Mesendoderm (in vitro differentiated cells): ENCODE results near the gene HTR6.

ENCODE experiments used
- DNase-seq: peaks from one replicate; pipeline ENCODE4 v3.0.0; 2013
- H2AK5ac ChIP-seq: 2 replicates; pipeline ENCODE4 v1.6.1; 2013; ENCODE audit warnings: low read length, inconsistent platforms
- H2BK120ac ChIP-seq: 2 replicates; pipeline ENCODE4 v1.6.1; 2013; ENCODE audit warnings: low read depth, mild to moderate bottlenecking, low read length, moderate library complexity, mixed read lengths
- H2BK15ac ChIP-seq: replicated peaks from 2 replicates; pipeline ENCODE4 v1.6.1; 2013; ENCODE audit warnings: low read depth, mild to moderate bottlenecking, moderate library complexity
- H2BK5ac ChIP-seq: 2 replicates; pipeline ENCODE4 v1.6.1; 2013; ENCODE audit warnings: low read length, inconsistent platforms
- H3K18ac ChIP-seq: 2 replicates; pipeline ENCODE4 v1.6.1; 2013; ENCODE audit warnings: mild to moderate bottlenecking, low read length, mixed read lengths
- H3K23ac ChIP-seq: one replicate; pipeline ENCODE4 v1.6.1; 2013; ENCODE audit warnings: low read length
- H3K27ac ChIP-seq: 2 replicates; pipeline ENCODE4 v1.5.1; 2013; ENCODE audit warnings: low read depth, mild to moderate bottlenecking, inconsistent platforms, low read length, moderate library complexity
- H3K27me3 ChIP-seq: 2 replicates; pipeline ENCODE4 v1.6.1; 2013; ENCODE audit warnings: low read length, control low read depth, mild to moderate bottlenecking, inconsistent platforms; ENCODE audit not compliant: insufficient read depth, poor library complexity
- H3K36me3 ChIP-seq: 2 replicates; pipeline ENCODE4 v1.6.1; 2013; ENCODE audit warnings: low read length, inconsistent platforms; ENCODE audit not compliant: control insufficient read depth, insufficient read depth
- H3K4ac ChIP-seq: one replicate; pipeline ENCODE4 v1.6.1; 2013; ENCODE audit warnings: low read depth, mild to moderate bottlenecking, low read length, moderate library complexity
- H3K4me1 ChIP-seq: 2 replicates; pipeline ENCODE4 v1.6.1; 2013; ENCODE audit warnings: low read depth, low read length, inconsistent platforms; ENCODE audit not compliant: control insufficient read depth
- H3K4me2 ChIP-seq: 2 replicates; pipeline ENCODE4 v1.6.1; 2013; ENCODE audit warnings: low read length
- H3K4me3 ChIP-seq: 2 replicates; pipeline ENCODE4 v1.5.1; 2013; ENCODE audit warnings: mild to moderate bottlenecking, low read length
- H3K56ac ChIP-seq: one replicate; pipeline ENCODE4 v1.6.1; 2013; ENCODE audit warnings: low read length
- H3K79me1 ChIP-seq: 2 replicates; pipeline ENCODE4 v1.6.1; 2013; ENCODE audit warnings: low read length, inconsistent platforms
- H3K79me2 ChIP-seq: 2 replicates; pipeline ENCODE4 v1.6.1; 2013; ENCODE audit warnings: mild to moderate bottlenecking, low read length; ENCODE audit not compliant: control insufficient read depth, insufficient read depth
- H3K9ac ChIP-seq: 2 replicates; pipeline ENCODE4 v1.6.1; 2013; ENCODE audit warnings: low read length, inconsistent platforms
- H4K5ac ChIP-seq: one replicate; pipeline ENCODE4 v1.6.1; 2013; ENCODE audit warnings: low read length
- H4K8ac ChIP-seq: one replicate; pipeline ENCODE4 v1.6.1; 2013; ENCODE audit warnings: low read depth, mild to moderate bottlenecking, control low read depth, low read length, moderate library complexity
- WGBS: extraction: QIAGEN DNeasy Blood & Tissue Kit; methylation state at CpG from one replicate; pipeline ENCODE4 v1.1.7; 2013; ENCODE audit warnings: low lambda C conversion rate, missing lambda C conversion rate; ENCODE audit not compliant: insufficient coverage; ENCODE audit errors: extremely low coverage; 5-methylcytosine and 5-hydroxymethylcytosine counted together

The HTR6 gene

DNA sequence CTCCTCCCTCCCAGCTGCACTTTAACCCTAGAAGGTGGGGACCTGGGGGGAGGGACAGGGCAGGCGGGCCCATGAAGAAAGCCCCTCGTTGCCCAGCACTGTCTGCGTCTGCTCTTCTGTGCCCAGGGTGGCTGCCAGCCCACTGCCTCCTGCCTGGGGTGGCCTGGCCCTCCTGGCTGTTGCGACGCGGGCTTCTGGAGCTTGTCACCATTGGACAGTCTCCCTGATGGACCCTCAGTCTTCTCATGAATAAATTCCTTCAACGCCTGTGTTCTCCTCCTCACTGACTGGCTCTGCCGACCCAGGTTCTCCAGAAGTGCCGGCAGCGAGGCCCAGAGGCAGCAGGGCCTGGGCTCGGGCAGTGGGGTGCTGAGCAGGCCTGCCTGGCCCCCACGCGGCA, 6.5 kb upstream of the HTR6 start:
- Histone ChIP-seq H2BK15ac (no peak overlapping the region), H3K23ac (no peak overlapping the region), H3K27ac (no peak overlapping the region), H4K5ac (no peak overlapping the region), H4K8ac (no peak overlapping the region), H3K4me2 (no peak overlapping the region), H2BK5ac (no peak overlapping the region), H3K79me1 (no peaks in the 10 kb centered on the region), H3K79me2 (no peaks in the 10 kb centered on the region), H3K18ac (no peak overlapping the region), H3K27me3 (no peaks in the 10 kb centered on the region), H2BK120ac (no peak overlapping the region), H3K4me1 (no peaks in the 10 kb centered on the region), H3K4ac (no peak overlapping the region), H3K56ac (no peak overlapping the region), H2AK5ac (no peak overlapping the region), H3K36me3 (no peaks in the 10 kb centered on the region), H3K9ac (no peak overlapping the region), H3K4me3 (no peak overlapping the region)
- DNase-seq = no peak
- no CpG with 5 or more reads among the region's 13 CpGs for WGBS

DNA sequence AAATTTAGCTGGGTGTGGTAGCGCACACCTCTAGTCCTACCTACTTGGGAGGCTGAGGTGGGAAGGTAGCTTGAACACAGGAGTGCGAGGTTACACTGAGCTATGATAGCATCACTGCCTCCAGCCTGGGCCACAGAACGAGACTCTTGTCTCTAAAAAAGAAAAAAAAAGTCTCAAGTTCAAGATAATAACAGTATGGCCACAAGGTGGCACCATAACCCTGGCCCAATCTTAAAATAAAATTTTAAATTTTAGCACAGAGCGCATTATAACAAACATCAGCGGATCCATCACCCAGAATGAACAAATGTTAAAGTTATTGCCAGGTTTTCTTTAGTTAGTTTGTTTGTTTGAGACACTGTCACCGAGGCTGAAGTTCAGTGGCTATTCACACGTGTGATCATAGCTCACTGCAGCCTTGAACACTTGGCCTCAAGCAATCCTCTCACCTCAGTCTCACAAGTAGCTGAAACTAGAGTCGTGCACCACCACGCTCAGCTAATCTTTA, 2.9 kb upstream of the HTR6 start:
- Histone ChIP-seq H3K23ac (no peak overlapping the region), H3K36me3 (no peaks in the 10 kb centered on the region), H3K56ac (no peak overlapping the region), H3K79me2 (no peaks in the 10 kb centered on the region), H3K4me3 (no peak overlapping the region), H2BK120ac (no peak overlapping the region), H4K5ac (no peak overlapping the region), H3K18ac (no peak overlapping the region), H3K4me1 (no peaks in the 10 kb centered on the region), H3K27me3 (peaks cover 26% of the 10 kb centered on the region), H3K79me1 (no peaks in the 10 kb centered on the region), H3K9ac (no peak overlapping the region), H4K8ac (no peak overlapping the region), H2BK5ac (no peak overlapping the region), H2AK5ac (no peak overlapping the region), H3K4ac (no peak overlapping the region), H3K4me2 (no peak overlapping the region), H2BK15ac (no peak overlapping the region), H3K27ac (no peak overlapping the region)
- no peak for DNase-seq
- WGBS = no CpG with 5 or more reads among the region's 9 CpGs

DNA sequence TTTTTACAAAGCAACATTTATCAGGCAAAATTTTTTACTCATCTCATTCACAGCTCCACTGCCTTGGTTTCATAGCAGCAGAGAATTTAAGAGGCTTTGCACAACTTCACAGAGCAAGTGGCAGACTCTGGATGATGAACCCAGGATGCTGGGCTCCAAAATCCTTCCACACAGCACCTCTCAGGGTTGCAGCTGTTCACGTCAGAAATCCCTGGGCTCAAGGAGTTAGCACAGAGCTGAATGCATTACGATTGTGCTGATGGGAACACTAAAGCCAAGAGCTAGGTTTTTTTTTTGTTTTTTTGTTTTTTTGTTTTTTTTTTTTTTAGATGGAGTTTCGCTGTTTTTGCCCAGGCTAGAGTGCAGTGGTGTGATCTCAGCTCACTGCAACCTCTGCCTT, 2.4 kb upstream of the HTR6 start:
- Histone ChIP-seq H3K4me1 (no peaks in the 10 kb centered on the region), H3K36me3 (no peaks in the 10 kb centered on the region), H3K27ac (no peak overlapping the region), H2AK5ac (no peak overlapping the region), H4K5ac (no peak overlapping the region), H3K56ac (no peak overlapping the region), H3K23ac (no peak overlapping the region), H3K18ac (no peak overlapping the region), H3K27me3 (peaks cover 28% of the 10 kb centered on the region), H2BK5ac (no peak overlapping the region), H2BK120ac (no peak overlapping the region), H3K4me2 (no peak overlapping the region), H3K4ac (no peak overlapping the region), H4K8ac (no peak overlapping the region), H3K4me3 (no peak overlapping the region), H3K79me2 (no peaks in the 10 kb centered on the region), H2BK15ac (no peak overlapping the region), H3K9ac (no peak overlapping the region), H3K79me1 (no peaks in the 10 kb centered on the region)
- no CpG with 5 or more reads among the region's 3 CpGs for WGBS
- no peak for DNase-seq

DNA sequence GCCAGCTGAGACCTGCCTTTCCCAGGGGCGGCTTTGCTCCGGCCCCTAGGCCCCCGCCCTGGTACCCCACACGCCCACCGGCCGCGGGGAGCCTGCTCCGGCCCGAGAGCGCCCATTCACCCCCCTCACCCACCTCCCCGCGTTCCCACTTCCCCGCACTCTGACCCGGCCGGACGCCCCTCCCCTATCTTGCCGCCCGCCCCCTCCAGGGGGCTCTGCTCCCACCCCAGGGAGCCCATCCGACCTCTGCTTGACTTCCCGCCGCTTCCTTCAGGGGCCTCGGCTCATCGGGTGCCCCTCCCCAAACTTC, 466 bp downstream of the HTR6 start:
- no peak overlapping the region for H3K4me3 ChIP-seq
- no peak overlapping the region for H2BK5ac ChIP-seq
- H3K79me1 ChIP-seq = no peaks in the 10 kb centered on the region
- H3K23ac ChIP-seq = no peak overlapping the region
- no peak overlapping the region for H4K5ac ChIP-seq
- no peak overlapping the region for H2BK120ac ChIP-seq
- H3K4ac ChIP-seq = no peak overlapping the region
- H3K4me2 ChIP-seq = no peak overlapping the region
- no peak overlapping the region for H2AK5ac ChIP-seq
- H3K79me2 ChIP-seq = no peaks in the 10 kb centered on the region
- DNase-seq = no peak
- peak overlapping the region; percentile 34 for H3K56ac ChIP-seq
- WGBS = no CpG with 5 or more reads among the region's 23 CpGs
- no peak overlapping the region for H3K9ac ChIP-seq
- H3K27ac ChIP-seq = no peak overlapping the region
- no peak overlapping the region for H4K8ac ChIP-seq
- H3K4me1 ChIP-seq = no peaks in the 10 kb centered on the region
- no peak overlapping the region for H2BK15ac ChIP-seq
- peaks cover 30% of the 10 kb centered on the region for H3K27me3 ChIP-seq
- H3K36me3 ChIP-seq = no peaks in the 10 kb centered on the region
- H3K18ac ChIP-seq = no peak overlapping the region

DNA sequence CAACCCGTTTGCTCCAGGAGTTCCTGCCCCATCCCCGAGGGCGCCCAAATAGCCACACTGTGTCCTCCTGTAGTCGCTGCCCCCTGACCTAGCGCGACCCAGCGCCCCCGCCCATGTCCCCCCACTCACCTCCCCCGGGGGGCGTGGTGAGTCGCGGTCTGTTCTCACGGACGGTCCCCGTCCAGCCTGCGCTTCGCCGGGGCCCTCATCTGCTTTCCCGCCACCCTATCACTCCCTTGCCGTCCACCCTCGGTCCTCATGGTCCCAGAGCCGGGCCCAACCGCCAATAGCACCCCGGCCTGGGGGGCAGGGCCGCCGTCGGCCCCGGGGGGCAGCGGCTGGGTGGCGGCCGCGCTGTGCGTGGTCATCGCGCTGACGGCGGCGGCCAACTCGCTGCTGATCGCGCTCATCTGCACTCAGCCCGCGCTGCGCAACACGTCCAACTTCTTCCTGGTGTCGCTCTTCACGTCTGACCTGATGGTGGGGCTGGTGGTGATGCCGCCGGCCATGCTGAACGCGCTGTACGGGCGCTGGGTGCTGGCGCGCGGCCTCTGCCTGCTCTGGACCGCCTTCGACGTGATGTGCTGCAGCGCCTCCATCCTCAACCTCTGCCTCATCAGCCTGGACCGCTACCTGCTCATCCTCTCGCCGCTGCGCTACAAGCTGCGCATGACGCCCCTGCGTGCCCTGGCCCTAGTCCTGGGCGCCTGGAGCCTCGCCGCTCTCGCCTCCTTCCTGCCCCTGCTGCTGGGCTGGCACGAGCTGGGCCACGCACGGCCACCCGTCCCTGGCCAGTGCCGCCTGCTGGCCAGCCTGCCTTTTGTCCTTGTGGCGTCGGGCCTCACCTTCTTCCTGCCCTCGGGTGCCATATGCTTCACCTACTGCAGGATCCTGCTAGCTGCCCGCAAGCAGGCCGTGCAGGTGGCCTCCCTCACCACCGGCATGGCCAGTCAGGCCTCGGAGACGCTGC, 1.1 kb downstream of the HTR6 start:
- Histone ChIP-seq H3K23ac (no peak overlapping the region), H4K5ac (no peak overlapping the region), H2BK15ac (no peak overlapping the region), H3K4me3 (no peak overlapping the region), H2BK120ac (no peak overlapping the region), H3K27ac (no peak overlapping the region), H4K8ac (no peak overlapping the region), H3K27me3 (peaks cover 30% of the 10 kb centered on the region), H2BK5ac (no peak overlapping the region), H2AK5ac (no peak overlapping the region), H3K4me2 (no peak overlapping the region), H3K4ac (no peak overlapping the region), H3K18ac (no peak overlapping the region), H3K36me3 (no peaks in the 10 kb centered on the region), H3K9ac (no peak overlapping the region), H3K79me1 (no peaks in the 10 kb centered on the region), H3K4me1 (no peaks in the 10 kb centered on the region), H3K56ac (no peak overlapping the region), H3K79me2 (no peaks in the 10 kb centered on the region)
- DNase-seq = peak; percentile 57
- WGBS = no CpG with 5 or more reads among the region's 84 CpGs
